Measurements from ENCODE around the gene ABCD3. TPM values are rescaled to one million over a fixed set of nuclear protein-coding genes. Genes with fewer than 3 reads are reported as not detected.

The ABCD3 gene
- total RNA-seq, 1 experiment from 2014 or later: 26.5 TPM

- Mint-ChIP-seq H3K36me3 (ENCODE audit: insufficient read depth, unreplicated experiment) (peaks cover 12% of the 10 kb centered on the region), H3K4me3 (ENCODE audit: unreplicated experiment) (peak overlapping the region; percentile 92), H3K27me3 (ENCODE audit: insufficient read depth, unreplicated experiment) (no peaks in the 10 kb centered on the region), H3K27ac (ENCODE audit: low read depth, unreplicated experiment) (peak overlapping the region; percentile 97), H3K4me1 (ENCODE audit: insufficient read depth, unreplicated experiment) (peaks cover 54% of the 10 kb centered on the region), H3K9me3 (ENCODE audit: unreplicated experiment) (no peaks in the 10 kb centered on the region)
- intact Hi-C loops (cut with micrococcal nuclease): loop anchor here (5.0 kb wide), 2 partner anchors 39 to 499 kb away; no protein-coding TSS in a partner anchor
- DNase-seq (ENCODE audit: unreplicated experiment): peak; percentile 72
- ChIA-PET POLR2A (interaction anchor here (0.7 to 5.6 kb wide), 21 partner anchors 11 to 686 kb away, joined by 3 to 30 read pairs (median 4); no protein-coding TSS in a partner anchor), CTCF (interaction anchor here (0.9 to 1.9 kb wide), 5 partner anchors 57 to 263 kb away, joined by 3 to 10 read pairs (median 3); no protein-coding TSS in a partner anchor)
- TF ChIP-seq CTCF (IDR thresholded peaks at IDR 0.05; ENCODE audit: unreplicated experiment): no peak
- no TSS peak for BruUV-seq (replicated peaks)
Observed at GRCh38 chr1:94543001-94543400, 124.8 kb downstream of the ABCD3 start.

- DNase-seq (ENCODE audit: unreplicated experiment): peak; percentile 57
- no peaks in the 10 kb centered on the region for H3K9me3 Mint-ChIP-seq (ENCODE audit: unreplicated experiment)
- CTCF ChIA-PET: interaction anchor here (0.9 to 1.9 kb wide), 2 partner anchors 56 to 262 kb away, joined by 3 to 10 read pairs; no protein-coding TSS in a partner anchor
- peaks cover 9% of the 10 kb centered on the region for H3K36me3 Mint-ChIP-seq (ENCODE audit: insufficient read depth, unreplicated experiment)
- H3K4me1 Mint-ChIP-seq (ENCODE audit: insufficient read depth, unreplicated experiment): peaks cover 45% of the 10 kb centered on the region
- no peak for TF ChIP-seq CTCF (IDR thresholded peaks at IDR 0.05; ENCODE audit: unreplicated experiment)
- POLR2A ChIA-PET: interaction anchor here (0.8 to 5.6 kb wide), 15 partner anchors 17 to 239 kb away, joined by 3 to 30 read pairs (median 4); no protein-coding TSS in a partner anchor
- H3K27ac Mint-ChIP-seq (ENCODE audit: low read depth, unreplicated experiment): peak overlapping the region; percentile 97
- H3K27me3 Mint-ChIP-seq (ENCODE audit: insufficient read depth, unreplicated experiment): no peaks in the 10 kb centered on the region
- intact Hi-C loops (cut with micrococcal nuclease): loop anchor here (2.0 to 5.0 kb wide), 3 partner anchors 38 to 498 kb away; no protein-coding TSS in a partner anchor
- BruUV-seq (replicated peaks): no TSS peak
- peak overlapping the region; percentile 37 for H3K4me3 Mint-ChIP-seq (ENCODE audit: unreplicated experiment)
Observed at GRCh38 chr1:94543893-94544635, 125.9 kb downstream of the ABCD3 start.

- ChIA-PET CTCF (interaction anchor here (0.6 to 0.9 kb wide), 2 partner anchors 56 to 309 kb away, joined by 3 read pairs; no protein-coding TSS in a partner anchor), POLR2A (interaction anchor here (0.7 to 5.6 kb wide), 14 partner anchors 15 to 252 kb away, joined by 3 to 30 read pairs (median 4); no protein-coding TSS in a partner anchor)
- no TSS peak for BruUV-seq (replicated peaks)
- Mint-ChIP-seq H3K4me3 (ENCODE audit: unreplicated experiment) (peak overlapping the region; percentile 37), H3K36me3 (ENCODE audit: insufficient read depth, unreplicated experiment) (peaks cover under 1% of the 10 kb centered on the region), H3K9me3 (ENCODE audit: unreplicated experiment) (no peaks in the 10 kb centered on the region), H3K27ac (ENCODE audit: low read depth, unreplicated experiment) (peak overlapping the region; percentile 97), H3K4me1 (ENCODE audit: insufficient read depth, unreplicated experiment) (peaks cover 40% of the 10 kb centered on the region), H3K27me3 (ENCODE audit: insufficient read depth, unreplicated experiment) (no peaks in the 10 kb centered on the region)
- TF ChIP-seq CTCF (IDR thresholded peaks at IDR 0.05; ENCODE audit: unreplicated experiment): no peak
- DNase-seq (ENCODE audit: unreplicated experiment): peak; percentile 73
- intact Hi-C loops (cut with micrococcal nuclease): loop anchor here (2.0 to 5.0 kb wide), 3 partner anchors 37 to 497 kb away; no protein-coding TSS in a partner anchor
Observed at GRCh38 chr1:94544706-94545490, 126.7 kb downstream of the ABCD3 start.
